COR-L47 (cell line): ENCODE data around the gene LENG9.
"Not testable (repeated sequence)": the region's sequence is repeated elsewhere in the genome, so short reads cannot be mapped to it uniquely, and the experiment has no call there.

Source experiments
- DNase-seq: peaks from one replicate; lab custom pipeline; 2025; lab: John Stamatoyannopoulos, UW

The LENG9 gene

DNA sequence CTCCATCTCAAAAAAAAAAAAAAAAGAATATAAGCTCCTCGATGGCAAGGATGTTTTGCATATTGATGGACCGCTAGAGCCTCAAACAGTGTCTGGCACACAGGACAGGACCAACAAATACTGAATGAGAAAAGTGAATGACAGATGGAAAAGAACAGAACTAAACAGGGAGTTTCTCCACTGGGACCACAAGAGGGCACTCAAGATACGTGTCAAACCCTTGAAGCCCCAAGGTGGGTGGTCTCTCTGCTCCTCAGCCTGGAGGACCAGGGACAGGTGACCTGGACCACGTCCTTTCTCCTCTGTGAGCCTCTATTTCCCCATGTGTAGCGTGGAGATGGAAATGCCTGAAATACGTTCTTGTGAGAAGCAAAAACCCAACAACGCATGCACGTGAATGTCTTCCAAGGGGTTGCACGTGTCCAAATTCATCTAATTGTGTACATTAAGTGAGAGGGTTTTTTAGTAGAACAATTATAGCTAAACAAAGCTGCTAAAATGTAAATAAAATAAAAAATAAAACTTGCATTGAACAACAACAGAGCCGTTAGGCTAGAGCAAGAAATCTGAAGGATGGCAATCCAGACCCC is 15.2 kb upstream of the LENG9 start:
- DNase-seq: peak; percentile 38

DNA sequence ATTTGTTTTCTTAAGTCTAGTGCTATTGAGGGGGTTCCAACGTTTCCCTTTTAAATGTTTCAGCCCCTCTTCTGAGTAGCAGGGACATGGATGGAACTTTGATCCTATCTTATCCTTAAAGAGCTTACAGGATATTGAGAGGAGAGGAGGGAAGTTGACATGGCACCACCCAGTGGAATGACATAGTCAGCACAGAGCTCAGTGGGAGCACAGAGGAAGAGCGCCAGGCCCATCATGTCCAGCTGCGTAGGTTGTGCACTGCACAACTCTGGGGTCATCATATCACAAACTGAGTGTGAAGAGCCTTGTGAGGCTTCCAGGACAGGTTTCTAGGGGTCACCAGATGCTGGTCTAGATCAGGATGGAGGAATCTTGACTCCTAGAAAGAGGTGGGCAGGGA is 14.1 kb upstream of the LENG9 start:
- DNase-seq: peak; percentile 5

- no peak for DNase-seq
Measured at GRCh38 chr19:54475706-54476105, 12.1 kb upstream of the LENG9 start.

DNA sequence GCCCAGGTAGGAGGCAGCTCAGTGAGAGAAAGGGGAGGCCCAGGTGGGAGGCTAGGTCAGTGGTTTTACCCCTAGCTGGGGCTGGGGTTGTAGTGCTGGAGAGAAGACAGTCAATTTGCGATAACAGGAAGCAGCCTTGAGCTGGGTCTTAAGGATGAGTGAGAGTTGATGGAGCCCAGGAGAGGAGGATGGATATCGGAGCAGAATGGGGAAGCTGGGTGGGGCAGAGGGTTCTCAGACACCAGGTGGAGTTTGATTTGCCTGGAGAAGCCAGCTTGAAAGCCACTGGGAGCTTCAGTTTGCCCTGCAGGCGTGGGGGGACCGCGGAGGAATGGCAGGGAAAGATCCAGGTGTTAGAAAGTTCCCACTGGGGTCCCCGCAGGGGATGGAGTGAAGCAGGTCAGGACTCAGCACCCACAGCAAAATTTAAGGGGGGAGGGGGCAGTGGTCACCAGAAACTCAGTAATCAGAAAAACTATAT is 10.4 kb upstream of the LENG9 start:
- no peak for DNase-seq

DNA sequence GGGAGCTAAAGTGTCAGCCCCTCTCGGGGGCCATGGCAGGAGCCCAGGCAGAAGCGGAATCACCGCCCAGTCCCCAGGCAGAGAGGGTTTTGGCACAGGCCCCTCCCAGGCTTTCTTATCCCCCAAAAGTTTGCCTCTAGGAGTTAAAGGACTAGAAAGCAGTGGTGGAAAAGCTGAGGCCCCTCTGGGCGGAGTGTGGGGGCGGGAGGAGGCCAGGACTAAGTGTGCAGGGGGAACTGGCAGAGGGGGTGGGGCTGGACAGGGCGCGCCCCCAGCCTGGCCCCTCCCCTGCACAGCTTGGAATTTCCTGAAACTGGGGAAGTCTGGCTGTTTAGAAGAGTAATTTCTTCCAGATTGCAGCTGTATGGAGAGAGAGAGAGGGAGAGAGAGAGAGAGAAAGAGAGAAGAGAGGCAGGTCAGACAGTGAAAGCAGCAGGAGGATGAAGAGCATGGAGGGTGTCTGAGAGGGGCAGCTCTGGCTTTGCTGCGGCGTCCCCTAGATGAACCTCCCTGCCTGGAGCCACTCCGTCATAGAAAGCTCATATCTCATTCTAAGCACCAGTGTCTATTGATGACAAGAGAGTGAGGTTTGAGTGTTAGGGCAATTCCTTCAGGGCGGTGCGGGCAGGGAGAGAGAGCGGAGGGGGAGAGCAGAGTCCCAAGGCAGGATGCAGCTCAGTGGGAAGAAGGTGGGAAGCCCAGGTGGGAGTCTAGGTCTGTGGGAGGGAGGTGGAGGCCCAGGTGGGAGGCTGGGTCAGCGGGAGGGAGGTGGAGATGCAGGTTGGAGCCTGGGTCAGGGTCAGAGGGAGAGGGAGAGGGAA is 9.7 kb upstream of the LENG9 start, which contains the start of gene CDC42EP5:
TSS of gene CDC42EP5 (minus strand) at position 226 of the 821 bp plus-strand sequence. CDS start 7,749 bp downstream, outside the sequence.
- DNase-seq: no peak

GRCh38 chr19:54470991-54471782 is 7.6 kb upstream of the LENG9 start:
- DNase-seq: no peak

GRCh38 chr19:54470276-54470887 is 6.8 kb upstream of the LENG9 start:
- DNase-seq: no peak

- no peak for DNase-seq
Measured at GRCh38 chr19:54469496-54469934, 5.9 kb upstream of the LENG9 start.

GRCh38 chr19:54466110-54466480 is 2.5 kb upstream of the LENG9 start:
- not testable (repeated sequence) for DNase-seq

- no peak for DNase-seq
Measured at GRCh38 chr19:54465426-54466109, 2.0 kb upstream of the LENG9 start.

DNA sequence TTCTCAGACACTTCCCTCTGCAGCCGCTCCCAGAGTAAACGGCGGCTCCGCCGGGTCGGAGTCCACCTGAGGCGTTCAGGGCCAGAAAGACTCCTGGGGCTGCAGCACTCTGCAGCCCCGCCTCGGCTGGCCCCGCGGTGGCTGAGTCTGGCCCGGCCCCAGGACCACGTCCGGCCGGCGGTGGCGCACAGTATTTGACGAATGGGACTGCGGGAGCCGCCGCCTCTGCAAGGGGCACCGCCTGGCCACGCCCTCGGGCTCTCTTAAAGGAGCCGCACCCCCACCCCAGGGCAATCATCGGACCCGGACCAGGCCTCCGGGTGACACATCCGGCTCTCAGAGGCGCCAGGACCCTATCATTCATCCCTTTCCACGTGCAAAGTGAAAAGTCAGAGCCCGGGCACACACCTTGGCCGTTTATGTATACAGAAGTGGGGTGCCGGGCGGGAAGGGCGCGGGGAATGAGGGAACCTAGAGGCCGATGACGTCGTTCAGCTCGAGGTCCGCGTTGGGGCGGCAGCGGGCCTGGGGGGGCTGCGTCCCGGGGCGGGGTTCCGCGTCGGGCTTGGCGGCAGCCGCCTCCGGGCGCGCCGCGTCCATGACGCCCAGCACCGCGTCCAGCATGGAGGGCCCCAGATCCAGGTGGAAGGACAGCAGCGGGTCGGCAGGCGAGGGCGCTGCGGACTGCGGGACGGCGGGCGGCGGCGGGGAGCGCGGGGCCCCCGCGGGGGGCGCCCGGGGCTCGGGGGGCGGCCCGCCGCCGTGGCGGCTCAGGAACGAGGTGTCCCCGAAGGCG is 1.2 kb upstream of the LENG9 start:
- peak; percentile 50 for DNase-seq

- peak; percentile 74 for DNase-seq
Measured at GRCh38 chr19:54464044-54464629, 559 bp upstream of the LENG9 start.

GRCh38 chr19:54462655-54463530 is 685 bp downstream of the LENG9 start:
- no peak for DNase-seq

- DNase-seq: no peak
Measured at GRCh38 chr19:54462047-54462654, 1.4 kb downstream of the LENG9 start.

- DNase-seq: no peak
Measured at GRCh38 chr19:54461613-54462012, 2.0 kb downstream of the LENG9 start.

DNA sequence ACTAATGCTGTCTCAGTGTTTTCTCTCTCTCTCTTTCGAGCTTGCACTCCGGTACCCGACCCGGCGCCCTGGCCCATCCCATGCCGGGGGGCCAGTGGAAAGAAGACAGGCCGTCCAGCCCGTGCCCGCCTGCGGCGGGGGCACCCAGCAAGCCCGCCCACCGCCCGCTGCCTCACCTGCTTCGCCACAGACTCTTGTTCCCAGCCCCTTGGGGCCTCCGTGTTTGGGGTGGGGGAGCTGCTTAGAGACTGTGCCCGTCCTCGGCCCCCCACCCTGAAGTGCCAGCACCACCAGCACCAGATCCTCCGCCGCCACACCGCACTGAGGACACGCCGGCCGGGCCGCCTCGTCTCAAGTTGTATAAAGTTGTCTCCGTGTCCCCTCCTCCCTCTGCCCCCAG is 2.4 kb downstream of the LENG9 start:
- DNase-seq: no peak

DNA sequence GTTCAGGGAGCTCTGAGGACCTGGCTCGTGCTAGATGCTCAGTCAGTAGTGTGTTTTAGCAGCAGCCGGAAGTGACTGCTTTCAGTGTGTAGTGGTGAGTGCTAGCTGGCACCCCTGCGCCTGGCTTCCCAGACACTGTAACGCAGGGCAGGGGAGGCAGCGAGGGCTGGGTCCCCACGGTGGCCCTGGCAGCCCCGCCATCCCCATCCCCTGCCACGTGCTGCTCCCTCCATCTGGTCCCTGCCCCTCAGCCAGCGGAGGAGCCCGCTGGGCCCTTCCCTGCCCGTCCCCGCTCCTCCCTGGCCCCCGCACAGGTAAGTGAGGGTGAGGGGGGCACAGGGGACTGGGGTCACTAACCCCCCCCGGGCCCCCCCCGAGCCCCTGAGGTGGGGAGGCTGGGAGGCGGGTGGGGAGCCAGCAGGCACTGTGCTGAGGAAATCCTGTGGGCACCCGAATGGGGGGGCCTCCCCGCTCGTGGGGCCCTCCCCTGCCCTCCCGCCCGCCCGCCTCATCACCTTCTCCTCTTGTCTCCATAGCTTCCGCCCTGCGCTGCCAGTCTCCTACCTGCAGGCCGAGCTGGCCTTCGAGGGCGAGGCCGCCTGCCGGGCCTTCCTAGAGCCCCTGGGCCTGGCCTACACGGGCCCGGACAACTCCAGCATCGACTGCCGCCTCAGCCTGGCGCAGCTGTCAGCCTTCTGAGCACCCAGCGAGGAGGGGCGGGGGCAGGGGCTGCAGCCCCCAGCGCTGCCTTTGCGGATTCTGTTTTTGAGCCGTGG is 3.2 kb downstream of the LENG9 start:
- DNase-seq: no peak
